SK-N-MC (cell line): ENCODE data around the gene CBX3.
A peak's percentile ranks its signal among the peaks of the same experiment; 100 is the strongest.

Experiments
- EZH2 ChIP-seq: fragments of 200-600 bp; sonication (generic); IDR thresholded peaks from one replicate; pipeline ENCODE4 v1.6.1; 2017; ENCODE audit warnings: antibody characterized with exemption
- POLR2AphosphoS5 ChIP-seq: IDR thresholded peaks from 2 replicates; pipeline ENCODE4 v1.6.1; 2012; ENCODE audit warnings: mild to moderate bottlenecking, low read depth, low read length, borderline replicate concordance

DNA sequence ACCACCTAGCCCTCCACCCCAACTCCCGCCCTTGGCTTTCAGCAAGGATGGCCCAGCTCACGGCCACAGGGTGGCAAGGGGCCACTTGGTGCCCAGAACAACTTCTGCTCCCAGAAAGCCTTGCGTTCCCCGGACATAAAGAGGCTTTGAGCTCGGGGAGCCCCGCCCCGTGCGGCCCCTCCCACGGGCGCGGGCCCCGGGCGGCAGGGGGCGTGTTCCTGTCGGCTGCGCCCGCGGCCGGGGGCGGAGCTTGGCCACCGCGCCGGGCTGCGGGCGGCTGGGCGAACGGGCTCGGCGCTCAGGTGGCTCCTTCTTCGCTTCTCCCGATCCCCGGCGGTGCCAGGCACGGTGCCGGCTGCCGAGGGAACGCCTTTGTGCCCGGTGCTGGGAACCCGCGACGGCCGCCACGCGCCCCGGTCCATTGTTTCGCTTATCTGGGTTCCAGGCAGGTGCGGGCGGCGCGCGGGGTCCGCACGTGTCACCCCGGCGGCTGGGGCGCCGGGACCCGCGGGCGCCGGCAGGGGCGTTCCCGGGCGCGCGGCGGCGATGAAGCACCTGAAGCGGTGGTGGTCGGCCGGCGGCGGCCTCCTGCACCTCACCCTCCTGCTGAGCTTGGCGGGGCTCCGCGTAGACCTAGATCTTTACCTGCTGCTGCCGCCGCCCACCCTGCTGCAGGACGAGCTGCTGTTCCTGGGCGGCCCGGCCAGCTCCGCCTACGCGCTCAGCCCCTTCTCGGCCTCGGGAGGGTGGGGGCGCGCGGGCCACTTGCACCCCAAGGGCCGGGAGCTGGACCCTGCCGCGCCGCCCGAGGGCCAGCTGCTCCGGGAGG lies 49.4 kb upstream of the CBX3 start, which contains the start of gene NFE2L3:
- peak; percentile 63; the same call in 1 of the 2 replicates for TF ChIP-seq POLR2AphosphoS5
- no peak for TF ChIP-seq EZH2
